ENCODE measurements around the gene ARHGAP6.
"Not testable (repeated sequence)": the region's sequence is repeated elsewhere in the genome, so short reads cannot be mapped to it uniquely, and the experiment has no call there.

The ARHGAP6 gene

GRCh38 chrX:11525685-11526084 is 140.0 kb downstream of the ARHGAP6 start:
- no peak overlapping the region for H3K4me3 ChIP-seq (ENCODE audit: low read length in 2 of 2)
- no peak overlapping the region for H3K27ac ChIP-seq (replicated peaks; ENCODE audit: low read length)
- H2BK120ac ChIP-seq (ENCODE audit: low read depth, low read length): no peak overlapping the region
- H4K91ac ChIP-seq (ENCODE audit: low read depth, low read length, poor library complexity): no peak overlapping the region
- no peak overlapping the region for H3K4me2 ChIP-seq (ENCODE audit: insufficient read depth, low read length, poor library complexity, severe bottlenecking)
- H3K36me3 ChIP-seq (replicated peaks in 1 of 2; ENCODE audit: control insufficient read depth in 2 of 2, insufficient read depth in 2 of 2, low read length in 2 of 2): no peaks in the 10 kb centered on the region
- no peak overlapping the region for H3K23ac ChIP-seq (ENCODE audit: low read depth, low read length, poor library complexity)
- no peak overlapping the region for H2BK5ac ChIP-seq (ENCODE audit: low read length)
- no peak for DNase-seq (ENCODE audit: low spot score)
- H3K4me1 ChIP-seq (ENCODE audit: control insufficient read depth in 2 of 2, insufficient read depth in 1 of 2, low read depth in 1 of 2, low read length in 2 of 2): no peaks in the 10 kb centered on the region
- H3K27me3 ChIP-seq (ENCODE audit: control insufficient read depth in 3 of 3, insufficient read depth in 3 of 3, low read depth in 1 of 3, low read length in 3 of 3): no peaks in the 10 kb centered on the region
- no peaks in the 10 kb centered on the region for H3K9me3 ChIP-seq (replicated peaks in 1 of 2; ENCODE audit: control insufficient read depth in 2 of 2, insufficient read depth in 1 of 2, low read depth in 1 of 2, low read length in 2 of 2)
- H3K18ac ChIP-seq (ENCODE audit: low read length): no peak overlapping the region
- H2BK12ac ChIP-seq (ENCODE audit: low read length): no peak overlapping the region
- H3K79me1 ChIP-seq (ENCODE audit: low read depth, low read length): no peaks in the 10 kb centered on the region
- H2AK5ac ChIP-seq (ENCODE audit: low read depth, low read length): no peak overlapping the region
- H2BK15ac ChIP-seq (ENCODE audit: low read length): no peak overlapping the region
- no peak overlapping the region for H3K9ac ChIP-seq (ENCODE audit: low read depth, low read length, poor library complexity)
- H2AFZ ChIP-seq (ENCODE audit: low read length): no peak overlapping the region
- H4K8ac ChIP-seq (ENCODE audit: low read depth, low read length): no peak overlapping the region
- no peak overlapping the region for H3K14ac ChIP-seq (ENCODE audit: low read length)
- no CpG with 5 or more reads among the region's 2 CpGs for WGBS, 2 donors (ENCODE audit: extremely low coverage in 2 of 2, insufficient read length in 2 of 2, insufficient replicate concordance in 1 of 2)
- no peak overlapping the region for H3K4ac ChIP-seq (ENCODE audit: low read length)

GRCh38 chrX:11519234-11519633 is 146.5 kb downstream of the ARHGAP6 start:
- not testable (repeated sequence) for H3K79me1 ChIP-seq (ENCODE audit: low read depth, low read length); H3K4me3 ChIP-seq (ENCODE audit: low read length in 2 of 2); H2AK5ac ChIP-seq (ENCODE audit: low read depth, low read length); H3K27ac ChIP-seq (replicated peaks; ENCODE audit: low read length); DNase-seq (ENCODE audit: low spot score); H4K91ac ChIP-seq (ENCODE audit: low read depth, low read length, poor library complexity); H2AFZ ChIP-seq (ENCODE audit: low read length); H2BK5ac ChIP-seq (ENCODE audit: low read length); H3K27me3 ChIP-seq (ENCODE audit: control insufficient read depth in 3 of 3, insufficient read depth in 3 of 3, low read depth in 1 of 3, low read length in 3 of 3); H2BK120ac ChIP-seq (ENCODE audit: low read depth, low read length); H3K14ac ChIP-seq (ENCODE audit: low read length); H3K4me1 ChIP-seq (ENCODE audit: control insufficient read depth in 2 of 2, insufficient read depth in 1 of 2, low read depth in 1 of 2, low read length in 2 of 2); H3K4ac ChIP-seq (ENCODE audit: low read length); H2BK15ac ChIP-seq (ENCODE audit: low read length); H3K4me2 ChIP-seq (ENCODE audit: insufficient read depth, low read length, poor library complexity, severe bottlenecking); H4K8ac ChIP-seq (ENCODE audit: low read depth, low read length); H3K9ac ChIP-seq (ENCODE audit: low read depth, low read length, poor library complexity); H3K23ac ChIP-seq (ENCODE audit: low read depth, low read length, poor library complexity); H3K18ac ChIP-seq (ENCODE audit: low read length); H3K36me3 ChIP-seq (replicated peaks in 1 of 2; ENCODE audit: control insufficient read depth in 2 of 2, insufficient read depth in 2 of 2, low read length in 2 of 2); H2BK12ac ChIP-seq (ENCODE audit: low read length); H3K9me3 ChIP-seq (replicated peaks in 1 of 2; ENCODE audit: control insufficient read depth in 2 of 2, insufficient read depth in 1 of 2, low read depth in 1 of 2, low read length in 2 of 2)
- no CpG with 5 or more reads among the region's 1 CpG for whole genome bisulfite sequencing, 2 donors (ENCODE audit: extremely low coverage in 2 of 2, insufficient read length in 2 of 2, insufficient replicate concordance in 1 of 2)

GRCh38 chrX:11509786-11510185 is 155.9 kb downstream of the ARHGAP6 start:
- no CpG with 5 or more reads among the region's 3 CpGs for WGBS, 2 donors (ENCODE audit: extremely low coverage in 2 of 2, insufficient read length in 2 of 2, insufficient replicate concordance in 1 of 2)
- H3K9me3 ChIP-seq (replicated peaks in 1 of 2; ENCODE audit: control insufficient read depth in 2 of 2, insufficient read depth in 1 of 2, low read depth in 1 of 2, low read length in 2 of 2): no peaks in the 10 kb centered on the region

GRCh38 chrX:11504234-11504633 is 161.5 kb downstream of the ARHGAP6 start:
- no peaks in the 10 kb centered on the region for H3K36me3 ChIP-seq (replicated peaks in 1 of 2; ENCODE audit: control insufficient read depth in 2 of 2, insufficient read depth in 2 of 2, low read length in 2 of 2)
- no peaks in the 10 kb centered on the region for H3K27me3 ChIP-seq (ENCODE audit: control insufficient read depth in 3 of 3, insufficient read depth in 3 of 3, low read depth in 1 of 3, low read length in 3 of 3)
- no peak overlapping the region for H2AFZ ChIP-seq (ENCODE audit: low read length)
- H2BK120ac ChIP-seq (ENCODE audit: low read depth, low read length): no peak overlapping the region
- no peak overlapping the region for H3K4me2 ChIP-seq (ENCODE audit: insufficient read depth, low read length, poor library complexity, severe bottlenecking)
- no peak overlapping the region for H3K4ac ChIP-seq (ENCODE audit: low read length)
- no peak overlapping the region for H3K4me3 ChIP-seq (ENCODE audit: low read length in 2 of 2)
- no peak overlapping the region for H3K23ac ChIP-seq (ENCODE audit: low read depth, low read length, poor library complexity)
- H4K8ac ChIP-seq (ENCODE audit: low read depth, low read length): no peak overlapping the region
- H2AK5ac ChIP-seq (ENCODE audit: low read depth, low read length): no peak overlapping the region
- no peak overlapping the region for H2BK12ac ChIP-seq (ENCODE audit: low read length)
- WGBS, 2 donors (ENCODE audit: extremely low coverage in 2 of 2, insufficient read length in 2 of 2, insufficient replicate concordance in 1 of 2): no CpG with 5 or more reads among the region's 2 CpGs
- H3K27ac ChIP-seq (replicated peaks; ENCODE audit: low read length): no peak overlapping the region
- no peaks in the 10 kb centered on the region for H3K4me1 ChIP-seq (ENCODE audit: control insufficient read depth in 2 of 2, insufficient read depth in 1 of 2, low read depth in 1 of 2, low read length in 2 of 2)
- H2BK15ac ChIP-seq (ENCODE audit: low read length): no peak overlapping the region
- H3K9ac ChIP-seq (ENCODE audit: low read depth, low read length, poor library complexity): no peak overlapping the region
- H4K91ac ChIP-seq (ENCODE audit: low read depth, low read length, poor library complexity): no peak overlapping the region
- H2BK5ac ChIP-seq (ENCODE audit: low read length): no peak overlapping the region
- no peak for DNase-seq (ENCODE audit: low spot score)
- no peaks in the 10 kb centered on the region for H3K79me1 ChIP-seq (ENCODE audit: low read depth, low read length)
- H3K18ac ChIP-seq (ENCODE audit: low read length): no peak overlapping the region
- H3K9me3 ChIP-seq (replicated peaks in 1 of 2; ENCODE audit: control insufficient read depth in 2 of 2, insufficient read depth in 1 of 2, low read depth in 1 of 2, low read length in 2 of 2): no peaks in the 10 kb centered on the region
- no peak overlapping the region for H3K14ac ChIP-seq (ENCODE audit: low read length)

More at GRCh38 chrX:11509786-11510185, 155.9 kb downstream of the ARHGAP6 start:
- no peaks in the 10 kb centered on the region for H3K36me3 ChIP-seq (replicated peaks in 1 of 2; ENCODE audit: control insufficient read depth in 2 of 2, insufficient read depth in 2 of 2, low read length in 2 of 2)
- no peak overlapping the region for H2AK5ac ChIP-seq (ENCODE audit: low read depth, low read length)
- H3K4me2 ChIP-seq (ENCODE audit: insufficient read depth, low read length, poor library complexity, severe bottlenecking): no peak overlapping the region
- H3K4me3 ChIP-seq (ENCODE audit: low read length in 2 of 2): no peak overlapping the region
- no peak overlapping the region for H3K18ac ChIP-seq (ENCODE audit: low read length)
- no peak overlapping the region for H2AFZ ChIP-seq (ENCODE audit: low read length)
- no peak overlapping the region for H2BK12ac ChIP-seq (ENCODE audit: low read length)
- H2BK120ac ChIP-seq (ENCODE audit: low read depth, low read length): no peak overlapping the region
- no peak overlapping the region for H4K91ac ChIP-seq (ENCODE audit: low read depth, low read length, poor library complexity)
- no peaks in the 10 kb centered on the region for H3K79me1 ChIP-seq (ENCODE audit: low read depth, low read length)
- H3K9ac ChIP-seq (ENCODE audit: low read depth, low read length, poor library complexity): no peak overlapping the region
- no peak overlapping the region for H2BK5ac ChIP-seq (ENCODE audit: low read length)
- no peak overlapping the region for H3K27ac ChIP-seq (replicated peaks; ENCODE audit: low read length)
- no peak for DNase-seq (ENCODE audit: low spot score)
- H3K27me3 ChIP-seq (ENCODE audit: control insufficient read depth in 3 of 3, insufficient read depth in 3 of 3, low read depth in 1 of 3, low read length in 3 of 3): no peaks in the 10 kb centered on the region
- H3K4ac ChIP-seq (ENCODE audit: low read length): no peak overlapping the region
- no peak overlapping the region for H4K8ac ChIP-seq (ENCODE audit: low read depth, low read length)
- H3K14ac ChIP-seq (ENCODE audit: low read length): no peak overlapping the region
- H3K4me1 ChIP-seq (ENCODE audit: control insufficient read depth in 2 of 2, insufficient read depth in 1 of 2, low read depth in 1 of 2, low read length in 2 of 2): no peaks in the 10 kb centered on the region
- no peak overlapping the region for H2BK15ac ChIP-seq (ENCODE audit: low read length)
- H3K23ac ChIP-seq (ENCODE audit: low read depth, low read length, poor library complexity): no peak overlapping the region
